OCI-LY1 (cell line): ENCODE measurements around the gene MRPS26.

Source experiments
- EZH2 ChIP-seq: fragments of 200-600 bp; sonication (generic), shearing (Covaris generic); IDR thresholded peaks from 2 replicates; pipeline ENCODE4 v1.8.0; 2017; ENCODE audit warnings: borderline replicate concordance, mixed run types, mild to moderate bottlenecking, antibody characterized with exemption, low read length, moderate library complexity, mixed read lengths
- TF ChIP-seq, protein P1 (sequence below): fragments of 200-600 bp; sonication (generic), shearing (Covaris generic); IDR thresholded peaks from 2 replicates; pipeline ENCODE4 v1.5.1; 2017; ENCODE audit warnings: mild to moderate bottlenecking, antibody characterized with exemption, low read length, moderate library complexity, mixed read lengths

DNA sequence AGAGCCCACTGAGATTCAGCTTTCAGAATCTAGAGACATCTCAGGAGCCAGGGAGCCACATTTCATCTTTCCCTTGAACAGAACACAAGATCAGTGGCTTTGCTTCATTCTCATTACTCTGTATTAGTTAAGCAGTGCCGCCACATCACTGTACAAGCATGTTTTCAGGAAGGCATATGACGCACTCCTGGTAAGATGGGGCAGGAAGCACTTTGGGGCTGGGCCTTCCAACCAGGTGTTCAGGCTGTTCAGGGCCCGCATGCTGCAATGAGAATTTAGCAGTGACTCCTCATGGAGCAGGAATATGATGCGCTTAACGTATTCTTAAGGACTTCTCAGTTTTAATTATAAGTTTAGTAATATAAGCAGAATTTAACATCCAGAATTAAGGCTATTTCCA is 32.1 kb upstream of the MRPS26 start:
- TF ChIP-seq, protein P1, sequence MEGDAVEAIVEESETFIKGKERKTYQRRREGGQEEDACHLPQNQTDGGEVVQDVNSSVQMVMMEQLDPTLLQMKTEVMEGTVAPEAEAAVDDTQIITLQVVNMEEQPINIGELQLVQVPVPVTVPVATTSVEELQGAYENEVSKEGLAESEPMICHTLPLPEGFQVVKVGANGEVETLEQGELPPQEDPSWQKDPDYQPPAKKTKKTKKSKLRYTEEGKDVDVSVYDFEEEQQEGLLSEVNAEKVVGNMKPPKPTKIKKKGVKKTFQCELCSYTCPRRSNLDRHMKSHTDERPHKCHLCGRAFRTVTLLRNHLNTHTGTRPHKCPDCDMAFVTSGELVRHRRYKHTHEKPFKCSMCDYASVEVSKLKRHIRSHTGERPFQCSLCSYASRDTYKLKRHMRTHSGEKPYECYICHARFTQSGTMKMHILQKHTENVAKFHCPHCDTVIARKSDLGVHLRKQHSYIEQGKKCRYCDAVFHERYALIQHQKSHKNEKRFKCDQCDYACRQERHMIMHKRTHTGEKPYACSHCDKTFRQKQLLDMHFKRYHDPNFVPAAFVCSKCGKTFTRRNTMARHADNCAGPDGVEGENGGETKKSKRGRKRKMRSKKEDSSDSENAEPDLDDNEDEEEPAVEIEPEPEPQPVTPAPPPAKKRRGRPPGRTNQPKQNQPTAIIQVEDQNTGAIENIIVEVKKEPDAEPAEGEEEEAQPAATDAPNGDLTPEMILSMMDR = no peak
- no peak for TF ChIP-seq EZH2
